Measurements from ENCODE around the gene TBC1D10A.

Gene TBC1D10A

GRCh38 chr22:30332551-30332950 lies 5.8 kb upstream of the TBC1D10A start:
- no peaks in the 10 kb centered on the region for H3K9me3 ChIP-seq (replicated peaks in 1 of 11)
- no peaks in the 10 kb centered on the region for H3K27me3 ChIP-seq
- no peak overlapping the region for H3K4me3 ChIP-seq
- no peak overlapping the region for H3K4me2 ChIP-seq
- H3K27ac ChIP-seq = no peak overlapping the region
- H4K20me1 ChIP-seq = peaks cover 0 to 52% (median 17%) of the 10 kb centered on the region in 11 experiments; a peak in 13 of 22 replicates
- no peak for TF ChIP-seq Cebpa-rat (IDR thresholded peaks at IDR 0.05)
- peaks cover 3 to 6% (median 4%) of the 10 kb centered on the region in 10 experiments; a peak in 18 of 20 replicates for H3K4me1 ChIP-seq
- H3K36me3 ChIP-seq = peaks cover 69 to 87% (median 77%) of the 10 kb centered on the region in 11 experiments
- no peak overlapping the region for H3K9ac ChIP-seq

DNA sequence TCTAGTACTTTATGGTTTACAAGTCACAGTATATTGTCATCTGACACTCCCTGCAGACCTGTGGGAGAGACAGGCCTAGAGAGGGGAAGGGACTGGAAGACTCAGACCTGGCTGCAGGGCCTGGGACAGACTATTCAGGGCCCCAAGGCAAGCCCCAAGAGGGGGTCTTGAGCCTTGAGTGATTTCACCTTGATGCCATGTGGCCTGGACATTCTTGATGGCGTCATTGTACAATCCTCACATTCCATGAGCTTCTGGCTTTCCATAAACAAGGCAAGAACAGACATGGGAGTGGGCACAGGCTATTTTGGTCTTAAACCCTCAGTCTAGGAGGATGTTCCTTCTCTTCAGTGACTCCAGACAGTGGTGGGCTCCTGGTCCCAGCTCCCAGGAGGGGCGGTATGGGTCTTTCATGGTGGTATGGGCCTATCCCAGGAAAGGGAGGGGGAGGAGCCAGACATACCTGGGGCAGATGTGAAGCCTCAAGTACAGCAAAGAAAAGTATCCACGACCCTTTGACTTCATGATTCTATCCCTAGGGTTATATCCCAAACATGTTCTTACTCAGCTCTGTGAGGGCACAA lies 1.8 kb upstream of the TBC1D10A start:
- TF ChIP-seq Cebpa-rat (IDR thresholded peaks at IDR 0.05) = no peak
- Histone ChIP-seq H3K4me3 (no peak overlapping the region), H3K4me2 (no peak overlapping the region), H3K27ac (no peak overlapping the region), H3K4me1 (peaks cover 32 to 39% (median 36%) of the 10 kb centered on the region in 10 experiments), H3K36me3 (peaks cover 29 to 47% (median 37%) of the 10 kb centered on the region in 11 experiments), H3K27me3 (no peaks in the 10 kb centered on the region), H3K9me3 (replicated peaks in 1 of 11) (no peaks in the 10 kb centered on the region), H3K9ac (no peak overlapping the region), H4K20me1 (peaks cover 0 to 34% (median 14%) of the 10 kb centered on the region in 11 experiments; a peak in 11 of 22 replicates)

DNA sequence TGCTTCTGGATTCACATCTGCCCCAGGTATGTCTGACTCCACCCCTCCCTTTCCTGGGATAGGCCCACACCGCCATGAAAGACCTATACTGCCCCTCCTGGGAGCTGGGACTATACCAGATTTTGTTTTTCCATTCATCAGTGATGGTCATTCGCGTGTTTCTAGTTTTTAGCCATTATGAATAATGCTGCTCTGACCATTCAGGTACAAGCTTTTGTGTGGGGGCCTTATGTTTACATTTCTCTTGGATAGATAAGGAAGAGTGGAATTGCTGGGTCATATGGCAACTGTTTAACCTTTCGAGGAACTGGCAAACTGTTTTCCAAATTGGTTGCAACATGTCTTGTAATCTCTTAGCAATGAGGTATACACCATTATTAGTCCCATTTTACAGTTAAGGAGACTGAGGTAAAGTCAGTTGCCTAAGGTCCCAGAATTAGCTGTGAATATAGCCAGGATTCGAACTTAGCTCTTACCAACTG lies 1.2 kb upstream of the TBC1D10A start:
- H3K27me3 ChIP-seq = no peaks in the 10 kb centered on the region
- H3K9ac ChIP-seq = peak overlapping the region in 1 of 11 experiments; percentile 69; a peak in 1 of 22 replicates
- no peak for TF ChIP-seq Cebpa-rat (IDR thresholded peaks at IDR 0.05)
- H3K4me2 ChIP-seq = peak overlapping the region; percentile 79 to 95 (median 84); a peak in 15 of 22 replicates
- H3K27ac ChIP-seq = peak overlapping the region in 1 of 11 experiments; percentile 51; a peak in 1 of 22 replicates
- H3K4me1 ChIP-seq = peaks cover 36 to 43% (median 38%) of the 10 kb centered on the region in 10 experiments
- peaks cover 0 to 29% (median 10%) of the 10 kb centered on the region in 11 experiments; a peak in 12 of 22 replicates for H4K20me1 ChIP-seq
- 0 out of 20 replicates have a peak overlapping the region, but pooled peaks of 1 of the 10 experiments have one; percentile 78 for H3K4me3 ChIP-seq
- no peaks in the 10 kb centered on the region for H3K9me3 ChIP-seq (replicated peaks in 1 of 11)
- H3K36me3 ChIP-seq = peaks cover 23 to 40% (median 30%) of the 10 kb centered on the region in 11 experiments

DNA sequence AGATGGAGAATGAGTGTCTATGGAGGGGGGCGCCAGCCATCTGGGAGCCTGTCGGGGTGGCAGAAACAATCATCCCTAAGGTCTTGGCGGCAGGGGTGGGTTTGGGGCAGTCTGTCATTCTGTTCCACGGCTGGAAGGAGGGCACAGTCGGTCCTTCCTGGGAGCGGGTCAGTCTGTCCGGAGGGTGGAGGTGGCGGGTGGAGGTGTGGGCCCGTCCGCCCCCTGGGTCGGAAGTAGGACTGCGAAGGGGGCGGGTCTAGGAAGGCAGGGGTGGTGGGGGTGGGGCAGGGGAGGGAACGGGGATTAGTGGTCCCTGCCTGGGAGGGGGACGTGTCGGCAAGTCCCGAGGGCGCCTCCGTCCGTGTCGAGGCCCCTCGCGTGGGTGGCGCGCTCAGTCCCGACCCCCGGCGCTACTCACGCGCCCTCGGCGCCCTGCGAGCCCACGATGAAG lies 461 bp downstream of the TBC1D10A start:
- Histone ChIP-seq H3K9me3 (replicated peaks in 1 of 11) (no peaks in the 10 kb centered on the region), H4K20me1 (peaks cover 0 to 24% (median 11%) of the 10 kb centered on the region in 11 experiments; a peak in 13 of 22 replicates), H3K27me3 (no peaks in the 10 kb centered on the region), H3K9ac (peak overlapping the region; percentile 81 to 89 (median 86)), H3K27ac (peak overlapping the region; percentile 73 to 84 (median 79)), H3K36me3 (peaks cover 10 to 33% (median 18%) of the 10 kb centered on the region in 11 experiments; a peak in 21 of 22 replicates), H3K4me2 (peak overlapping the region; percentile 84 to 100 (median 95)), H3K4me1 (peaks cover 47 to 57% (median 53%) of the 10 kb centered on the region in 10 experiments), H3K4me3 (peak overlapping the region; percentile 72 to 90 (median 80))
- TF ChIP-seq Cebpa-rat (IDR thresholded peaks at IDR 0.05) = no peak

GRCh38 chr22:30325724-30326254 lies 952 bp downstream of the TBC1D10A start:
- peaks cover 0 to 29% (median 11%) of the 10 kb centered on the region in 11 experiments; a peak in 14 of 22 replicates for H4K20me1 ChIP-seq
- no peak for TF ChIP-seq Cebpa-rat (IDR thresholded peaks at IDR 0.05)
- peaks cover 6 to 33% (median 18%) of the 10 kb centered on the region in 11 experiments; a peak in 21 of 22 replicates for H3K36me3 ChIP-seq
- peak overlapping the region; percentile 81 to 89 (median 86) for H3K9ac ChIP-seq
- no peaks in the 10 kb centered on the region for H3K9me3 ChIP-seq (replicated peaks in 1 of 11)
- H3K4me1 ChIP-seq = peaks cover 50 to 62% (median 57%) of the 10 kb centered on the region in 10 experiments
- H3K4me3 ChIP-seq = peak overlapping the region; percentile 72 to 90 (median 80)
- H3K4me2 ChIP-seq = peak overlapping the region; percentile 84 to 100 (median 95)
- no peaks in the 10 kb centered on the region for H3K27me3 ChIP-seq
- peak overlapping the region; percentile 23 to 84 (median 79); a peak in 18 of 22 replicates for H3K27ac ChIP-seq

- Histone ChIP-seq H4K20me1 (peaks cover 0 to 32% (median 16%) of the 10 kb centered on the region in 11 experiments; a peak in 14 of 22 replicates), H3K4me2 (peak overlapping the region; percentile 84 to 100 (median 95)), H3K9ac (peak overlapping the region; percentile 81 to 89 (median 86); a peak in 19 of 22 replicates), H3K27ac (peak overlapping the region in 10 of 11 experiments; percentile 25 to 84 (median 44); a peak in 13 of 22 replicates), H3K36me3 (peaks cover 2 to 34% (median 16%) of the 10 kb centered on the region in 11 experiments; a peak in 20 of 22 replicates), H3K4me3 (peak overlapping the region; percentile 72 to 90 (median 80)), H3K27me3 (no peaks in the 10 kb centered on the region), H3K9me3 (replicated peaks in 1 of 11) (no peaks in the 10 kb centered on the region), H3K4me1 (peaks cover 50 to 68% (median 58%) of the 10 kb centered on the region in 10 experiments)
- TF ChIP-seq Cebpa-rat (IDR thresholded peaks at IDR 0.05) = no peak
These were observed 1.5 kb downstream of the TBC1D10A start for GRCh38 chr22:30325065-30325720.

DNA sequence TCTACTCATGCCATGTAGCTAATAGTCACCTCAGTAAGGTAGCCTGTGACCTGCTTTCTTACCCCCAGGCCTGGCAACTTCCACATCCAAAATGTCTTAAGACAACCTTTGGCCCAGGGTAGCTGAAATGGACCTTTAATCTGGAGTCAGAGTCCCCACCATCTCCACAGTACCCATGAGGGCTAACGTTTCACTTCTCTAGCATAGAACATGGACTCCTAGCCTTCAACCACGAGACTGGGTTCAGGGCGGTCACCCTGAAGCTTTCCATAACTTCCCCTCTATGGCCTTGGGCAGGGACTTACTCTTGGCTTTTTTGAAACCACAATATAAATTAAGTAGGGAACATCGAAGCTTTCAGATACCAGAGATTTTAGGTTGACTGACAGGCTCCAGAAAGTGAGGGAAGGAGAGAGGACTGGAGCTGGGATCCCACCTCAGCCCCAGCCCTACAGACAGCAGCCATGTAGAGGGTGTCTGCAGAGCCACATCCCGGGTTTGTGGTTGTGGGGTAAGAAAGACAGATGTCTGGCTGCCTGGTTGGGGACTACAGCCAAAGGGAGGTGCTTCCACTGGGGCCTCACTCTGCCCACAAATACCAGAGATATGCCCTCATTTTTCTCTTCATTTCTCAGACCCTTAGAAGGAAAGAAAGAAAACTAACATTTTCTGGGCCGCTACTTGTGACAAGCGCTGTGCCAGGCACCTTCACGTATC lies 2.6 kb downstream of the TBC1D10A start:
- H3K4me3 ChIP-seq = peak overlapping the region in 9 of 10 experiments; percentile 8 to 90 (median 80); a peak in 10 of 20 replicates
- H3K27ac ChIP-seq = peak overlapping the region in 10 of 11 experiments; percentile 4 to 81 (median 37); a peak in 16 of 22 replicates
- peak overlapping the region in 10 of 11 experiments; percentile 8 to 89 (median 66); a peak in 13 of 22 replicates for H3K9ac ChIP-seq
- peaks cover 0 to 42% (median 16%) of the 10 kb centered on the region in 11 experiments; a peak in 14 of 22 replicates for H4K20me1 ChIP-seq
- peaks cover 50 to 75% (median 58%) of the 10 kb centered on the region in 10 experiments for H3K4me1 ChIP-seq
- H3K4me2 ChIP-seq = peak overlapping the region; percentile 84 to 100 (median 95)
- TF ChIP-seq Cebpa-rat (IDR thresholded peaks at IDR 0.05) = no peak
- H3K9me3 ChIP-seq (replicated peaks in 1 of 11) = no peaks in the 10 kb centered on the region
- no peaks in the 10 kb centered on the region for H3K27me3 ChIP-seq
- H3K36me3 ChIP-seq = peaks cover 9 to 38% (median 21%) of the 10 kb centered on the region in 11 experiments; a peak in 21 of 22 replicates

- peak overlapping the region in 5 of 11 experiments; percentile 84 to 100 (median 97); a peak in 6 of 22 replicates for H3K4me2 ChIP-seq
- H4K20me1 ChIP-seq = peaks cover 0 to 52% (median 19%) of the 10 kb centered on the region in 11 experiments; a peak in 14 of 22 replicates
- peaks cover 9 to 42% (median 23%) of the 10 kb centered on the region in 11 experiments; a peak in 20 of 22 replicates for H3K36me3 ChIP-seq
- H3K27me3 ChIP-seq = no peaks in the 10 kb centered on the region
- no peak overlapping the region for H3K4me3 ChIP-seq
- no peak overlapping the region for H3K9ac ChIP-seq
- no peak overlapping the region for H3K27ac ChIP-seq
- no peak for TF ChIP-seq Cebpa-rat (IDR thresholded peaks at IDR 0.05)
- H3K4me1 ChIP-seq = peaks cover 50 to 79% (median 58%) of the 10 kb centered on the region in 10 experiments
- H3K9me3 ChIP-seq (replicated peaks in 1 of 11) = no peaks in the 10 kb centered on the region
These were observed 3.5 kb downstream of the TBC1D10A start for GRCh38 chr22:30323246-30323645.
